HG03342 (cell line): ENCODE measurements around the gene EGFL8.
"Not testable (repeated sequence)": the region's sequence is repeated elsewhere in the genome, so short reads cannot be mapped to it uniquely, and the experiment has no call there.

Experiments used
- ATAC-seq: cut with Tn5 transposase; IDR thresholded peaks from one replicate; pipeline ENCODE4 v1.9.1; 2021; ENCODE audit warnings: mild to moderate bottlenecking, moderate library complexity; ENCODE audit not compliant: unreplicated experiment

EGFL8 gene

GRCh38 chr6:32182555-32182981, 18.2 kb downstream of the EGFL8 start:
- ATAC-seq, result no peak

- ATAC-seq, result no peak
These were observed 18.6 kb downstream of the EGFL8 start for GRCh38 chr6:32183030-32183429.

- no peak for ATAC-seq
These were observed 19.2 kb downstream of the EGFL8 start for GRCh38 chr6:32183483-32184083.

- ATAC-seq, result no peak
These were observed 19.8 kb downstream of the EGFL8 start, which contains the start of gene AGER for GRCh38 chr6:32184084-32184640. TSS of gene AGER (minus strand) at chr6:32184253. CDS start at chr6:32184222, 31 bp downstream.

GRCh38 chr6:32185681-32186131, 21.3 kb downstream of the EGFL8 start:
- not testable (repeated sequence) for ATAC-seq

- not testable (repeated sequence) for ATAC-seq
These were observed 21.9 kb downstream of the EGFL8 start for GRCh38 chr6:32186151-32186840.

- ATAC-seq, result no peak
These were observed 22.8 kb downstream of the EGFL8 start for GRCh38 chr6:32187009-32187709.

GRCh38 chr6:32187725-32188380, 23.5 kb downstream of the EGFL8 start:
- not testable (repeated sequence) for ATAC-seq

- no peak for ATAC-seq
These were observed 24.1 kb downstream of the EGFL8 start for GRCh38 chr6:32188381-32189068.

- ATAC-seq, result no peak
These were observed 24.8 kb downstream of the EGFL8 start for GRCh38 chr6:32189069-32189741.

- no peak for ATAC-seq
These were observed 25.3 kb downstream of the EGFL8 start for GRCh38 chr6:32189742-32190053.

GRCh38 chr6:32190054-32190851, 25.9 kb downstream of the EGFL8 start, which contains the start of gene PBX2:
TSS of gene PBX2 (minus strand) at chr6:32190202. CDS start at chr6:32189915, 287 bp downstream.
- ATAC-seq, result peak; percentile 42

- ATAC-seq, result no peak
These were observed 26.7 kb downstream of the EGFL8 start for GRCh38 chr6:32190911-32191677.

GRCh38 chr6:32191696-32192607, 27.6 kb downstream of the EGFL8 start:
- ATAC-seq, result no peak

GRCh38 chr6:32192608-32193039, 28.2 kb downstream of the EGFL8 start, which contains the start of gene GPSM3:
TSS of gene GPSM3 (minus strand) at chr6:32192643. CDS start at chr6:32192513, 130 bp downstream.
- ATAC-seq, result no peak

- not testable (repeated sequence) for ATAC-seq
These were observed 28.7 kb downstream of the EGFL8 start for GRCh38 chr6:32193096-32193495.

GRCh38 chr6:32194388-32194787, 30.0 kb downstream of the EGFL8 start:
- no peak for ATAC-seq
